ENCODE results near the gene PDCD4. TPM values are rescaled to one million over a fixed set of nuclear protein-coding genes. Genes with fewer than 3 reads are reported as not detected.

Gene PDCD4
- total and polyA plus RNA-seq, 2 of the 13 experiments (the other 11 are each of a cell fraction or from before 2014, with no cell fraction given) = 22.8 to 56.2 TPM

GRCh38 chr10:110918643-110919348 is 47.1 kb downstream of the PDCD4 start, which contains the start of gene BBIP1 (continued):
- TF ChIP-seq ZBED4 (CRISPR knock-in tag; IDR thresholded peaks at IDR 0.05; ENCODE audit: borderline replicate concordance) = peak; percentile 43; the same call in 1 of the 2 replicates
- TF ChIP-seq SP1 (IDR thresholded peaks at IDR 0.05) = no peak
- TF ChIP-seq SP1 (CRISPR knock-in tag; IDR thresholded peaks at IDR 0.05) = peak; percentile 37
- TF ChIP-seq DMTF1 (CRISPR knock-in tag; IDR thresholded peaks at IDR 0.05) = no peak
- TF ChIP-seq MYNN (CRISPR knock-in tag; IDR thresholded peaks at IDR 0.05; ENCODE audit: low read depth) = no peak
- no peak for TF ChIP-seq ZNF484 (CRISPR knock-in tag; IDR thresholded peaks at IDR 0.05; ENCODE audit: borderline replicate concordance, low read depth)
- no peak for TF ChIP-seq MTERF4 (CRISPR knock-in tag; IDR thresholded peaks at IDR 0.05)
- TF ChIP-seq TRAFD1 (CRISPR knock-in tag; IDR thresholded peaks at IDR 0.05; ENCODE audit: borderline replicate concordance) = no peak
- 0 out of 2 replicates have a peak, but pooled peaks have one; percentile 58 for TF ChIP-seq ZNF572 (CRISPR knock-in tag; IDR thresholded peaks at IDR 0.05)
- TF ChIP-seq CBFB (CRISPR knock-in tag; IDR thresholded peaks at IDR 0.05) = no peak
- TF ChIP-seq ZC3H13 (CRISPR knock-in tag; IDR thresholded peaks at IDR 0.05) = no peak
- TF ChIP-seq KDM5A (IDR thresholded peaks at IDR 0.05; ENCODE audit: borderline replicate concordance, low read length) = peak; percentile 83
- TF ChIP-seq ZNF142 (CRISPR knock-in tag; IDR thresholded peaks at IDR 0.05) = peak; percentile 55; the same call in 1 of the 2 replicates
